Head of caudate nucleus (tissue), 42 donors: ENCODE results near the gene PAPSS1.

Experiments
- DNase-seq, 42 donors: peaks; one replicate each; pipeline versions ENCODE4 v3.0.0 to v3.0.0-alpha.2; 2020 to 2021; ENCODE audit warnings: mixed read lengths in 7 of 42
- intact Hi-C: fragments of 100-400 bp; cut with DNase I; formaldehyde crosslinking; loops from one replicate; pipeline ENCODE4 v1.15.0; 2022

PAPSS1 gene

DNA sequence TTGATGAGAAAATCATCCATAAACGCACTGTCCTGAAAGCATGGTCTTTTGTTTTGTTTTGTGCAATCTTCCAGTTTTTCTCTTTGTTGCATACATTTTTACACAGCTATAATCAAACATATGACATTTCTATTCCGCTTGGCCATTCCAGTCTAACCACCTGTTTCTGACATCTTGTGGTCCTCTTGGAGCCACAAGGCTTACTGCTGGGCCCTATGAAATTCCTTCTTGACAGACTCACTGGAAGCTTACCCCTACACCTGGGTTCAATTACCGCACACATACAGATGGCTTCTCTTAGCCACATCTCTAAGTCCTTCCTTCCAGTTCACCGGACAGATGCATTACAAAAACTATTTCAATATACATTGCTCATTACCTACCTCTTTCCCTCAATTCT is 72.4 kb downstream of the PAPSS1 start:
- intact Hi-C loops: no loop called here

DNA sequence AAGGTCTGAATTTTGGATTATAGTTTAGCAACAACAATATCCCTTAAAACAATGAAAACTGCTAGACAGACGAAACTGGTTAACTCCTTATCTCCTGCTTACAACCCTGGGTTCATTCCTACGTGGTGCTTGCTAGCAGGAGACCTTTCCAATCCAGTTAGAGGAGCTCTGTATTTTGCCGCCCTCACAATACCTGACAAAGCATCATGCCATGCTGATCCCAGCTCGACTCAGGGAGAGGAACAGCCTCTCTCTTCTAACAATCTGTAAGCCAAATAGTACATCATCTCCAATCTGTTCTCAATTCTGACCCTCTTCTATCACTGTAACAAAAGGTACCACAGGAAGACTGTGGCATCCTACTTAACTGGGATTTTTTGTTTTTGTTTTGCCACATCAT is 74.4 kb downstream of the PAPSS1 start:
- intact Hi-C loops: no loop called here
- peak in 23 of 42 donors; percentile 9 to 80 (median 42) for DNase-seq

More for the DNA sequence above, 72.4 kb downstream of the PAPSS1 start:
- no peak for DNase-seq

DNA sequence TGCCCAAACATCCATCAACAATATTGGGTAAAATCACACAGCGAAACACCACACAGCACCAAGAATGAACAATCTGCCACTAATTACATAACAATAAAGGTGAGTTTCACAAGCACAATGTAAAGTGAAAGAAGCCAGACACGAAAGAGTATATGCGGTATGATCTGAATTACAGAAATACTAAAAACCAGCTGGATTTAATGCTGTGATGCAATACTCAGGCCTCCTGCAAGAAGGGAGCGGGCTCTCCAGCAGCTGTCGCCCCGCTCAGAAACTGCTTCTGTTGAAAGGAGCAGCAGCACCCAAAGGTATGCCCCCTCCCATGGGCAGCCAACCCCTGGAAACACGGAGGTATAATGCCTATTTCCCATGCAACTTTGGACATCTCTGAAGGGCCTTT is 77.0 kb downstream of the PAPSS1 start:
- intact Hi-C loops: no loop called here
- DNase-seq: no peak

DNA sequence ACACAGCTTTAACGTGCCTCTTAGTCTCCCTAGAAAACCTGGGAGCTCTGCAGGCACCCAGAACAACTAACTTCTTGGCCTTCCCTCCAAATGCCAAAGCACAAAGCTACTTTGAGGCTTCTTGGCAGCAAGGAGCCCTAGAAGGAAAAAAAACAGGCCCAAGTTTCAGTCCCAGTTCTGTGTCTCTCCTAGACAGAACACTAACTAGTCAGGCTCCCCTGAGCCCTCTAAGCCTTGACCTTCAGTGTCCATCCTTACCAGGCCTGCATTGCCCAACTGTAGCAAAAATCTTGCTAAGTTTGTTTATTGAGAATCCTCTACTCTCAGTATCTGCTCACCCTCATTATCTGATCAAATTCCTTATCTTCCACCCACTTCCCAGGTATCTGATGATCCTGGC is 79.2 kb downstream of the PAPSS1 start:
- DNase-seq: no peak
- intact Hi-C loops: no loop called here

DNA sequence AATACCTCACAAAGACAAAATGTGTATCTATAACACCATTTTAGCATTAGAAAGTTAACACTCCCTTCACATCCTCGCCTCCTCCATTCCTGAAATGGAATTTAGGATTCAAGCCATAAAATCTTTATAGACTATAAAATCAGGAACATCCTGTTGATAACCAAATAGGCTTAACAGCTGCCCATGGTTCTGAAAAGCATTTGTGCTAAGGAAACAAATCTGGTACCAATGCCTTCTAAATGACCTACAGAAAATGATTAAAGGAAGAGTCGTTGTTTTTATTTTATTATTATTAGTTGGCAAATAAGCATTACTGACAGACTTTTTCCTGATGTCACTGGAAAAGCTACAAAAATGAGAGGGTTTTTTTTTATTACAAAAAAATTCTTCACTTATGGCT is 79.8 kb downstream of the PAPSS1 start:
- DNase-seq: no peak
- intact Hi-C loops: no loop called here

DNA sequence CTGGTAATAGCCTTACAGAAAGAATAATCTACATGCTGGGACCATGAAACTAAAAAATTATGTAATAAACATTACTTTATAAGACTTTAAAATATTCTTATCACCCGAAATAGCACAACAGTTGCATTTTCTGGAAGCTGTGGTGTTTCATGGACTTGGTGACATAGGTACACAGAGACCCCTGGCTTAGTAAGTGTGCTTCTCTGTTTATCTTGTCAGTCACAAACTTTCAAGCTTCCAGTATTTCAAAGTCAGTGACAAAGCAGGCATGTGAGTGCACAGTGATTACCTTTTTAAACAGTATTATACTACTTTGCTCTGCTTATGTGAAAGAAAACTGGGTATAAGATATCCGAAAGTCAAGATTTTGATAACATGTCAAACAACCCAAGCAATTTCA is 84.3 kb downstream of the PAPSS1 start:
- intact Hi-C loops: no loop called here
- DNase-seq: no peak

DNA sequence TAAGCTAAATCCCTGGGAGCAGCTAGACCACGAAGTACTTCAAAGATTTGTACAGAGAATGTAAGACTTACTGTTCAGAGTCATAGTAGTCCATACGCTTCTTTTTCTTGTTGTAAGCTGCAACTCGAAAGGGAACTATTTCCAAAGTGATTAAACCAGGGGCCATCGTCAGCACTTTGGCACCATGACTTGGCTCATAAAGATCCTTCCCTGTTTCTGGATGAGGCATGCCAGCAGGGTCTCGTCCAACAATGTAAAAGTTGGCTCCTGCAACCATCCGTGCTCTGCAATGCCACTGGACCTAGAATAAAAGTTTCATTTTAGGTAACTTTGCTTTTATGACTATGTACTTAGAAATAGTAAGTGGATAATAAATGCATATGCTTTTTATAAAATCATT is 88.5 kb downstream of the PAPSS1 start:
- intact Hi-C loops: no loop called here
- DNase-seq: no peak

DNA sequence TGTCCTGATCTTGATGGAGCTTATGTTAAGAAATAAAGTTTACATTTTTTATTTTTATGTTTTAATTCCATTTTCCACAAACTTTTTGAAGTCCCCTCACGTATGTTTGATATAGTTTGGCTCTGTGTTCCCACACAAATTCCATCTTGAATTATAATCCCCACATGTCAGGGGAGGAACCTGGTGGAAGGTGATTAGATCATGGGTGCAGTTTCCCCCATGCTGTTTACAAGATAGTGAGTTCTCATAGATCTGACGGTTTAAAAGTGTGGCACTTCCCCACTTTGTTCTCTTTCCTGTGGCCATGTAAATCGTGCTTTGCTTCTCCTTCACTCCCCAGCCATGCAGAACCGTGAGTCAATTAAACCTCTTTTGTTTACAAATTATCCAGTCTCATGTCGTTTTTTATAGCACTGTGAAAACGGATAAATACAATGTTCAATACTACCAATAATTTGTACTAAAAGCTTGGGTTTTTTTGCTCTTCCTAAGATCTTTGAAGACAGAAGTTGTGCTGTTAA is 89.8 kb downstream of the PAPSS1 start:
- DNase-seq: no peak
- intact Hi-C loops: no loop called here

DNA sequence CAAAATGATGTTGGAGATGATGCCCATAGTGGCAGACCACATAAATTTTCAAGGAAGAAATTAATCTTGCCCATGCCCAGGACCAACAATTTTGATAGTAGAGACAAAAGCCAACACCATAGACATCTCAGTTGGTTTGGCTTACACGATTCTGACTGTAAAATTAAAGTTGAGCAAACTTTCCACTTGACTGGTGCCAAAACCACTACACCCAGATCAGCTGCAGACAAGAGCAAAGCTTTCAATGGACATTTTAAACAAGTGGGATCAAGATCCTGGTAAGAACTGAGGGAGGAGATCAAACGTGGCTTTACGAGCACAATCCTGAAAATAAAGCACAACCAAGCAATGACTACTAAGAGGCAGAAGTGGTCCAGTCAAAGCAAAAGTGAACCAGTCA is 90.7 kb downstream of the PAPSS1 start:
- intact Hi-C loops: no loop called here
- no peak for DNase-seq

DNA sequence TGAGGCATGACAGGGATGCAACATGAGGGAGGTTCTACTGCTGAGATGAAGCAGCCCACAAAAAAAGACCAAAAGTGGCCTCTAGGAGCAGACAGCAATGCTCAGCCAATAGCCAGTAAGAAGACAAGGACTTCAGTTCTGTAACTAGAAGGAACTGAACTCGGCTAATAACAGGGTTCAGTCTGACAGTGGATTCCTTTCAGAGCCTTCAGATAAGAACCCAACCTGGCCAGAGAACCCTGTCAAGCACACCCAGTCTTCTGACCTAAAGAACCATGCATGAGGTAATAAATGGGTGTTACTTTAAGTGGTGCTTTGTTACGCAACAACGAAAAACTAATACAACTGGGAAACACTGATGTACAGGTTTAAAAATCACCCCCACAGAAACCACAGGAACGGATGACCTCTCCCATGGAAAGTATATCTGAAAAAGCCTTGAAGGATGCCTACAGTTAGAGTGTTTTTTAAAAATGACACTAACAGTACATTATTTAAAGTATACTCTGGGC is 94.6 kb downstream of the PAPSS1 start:
- intact Hi-C loops: no loop called here
- no peak for DNase-seq

DNA sequence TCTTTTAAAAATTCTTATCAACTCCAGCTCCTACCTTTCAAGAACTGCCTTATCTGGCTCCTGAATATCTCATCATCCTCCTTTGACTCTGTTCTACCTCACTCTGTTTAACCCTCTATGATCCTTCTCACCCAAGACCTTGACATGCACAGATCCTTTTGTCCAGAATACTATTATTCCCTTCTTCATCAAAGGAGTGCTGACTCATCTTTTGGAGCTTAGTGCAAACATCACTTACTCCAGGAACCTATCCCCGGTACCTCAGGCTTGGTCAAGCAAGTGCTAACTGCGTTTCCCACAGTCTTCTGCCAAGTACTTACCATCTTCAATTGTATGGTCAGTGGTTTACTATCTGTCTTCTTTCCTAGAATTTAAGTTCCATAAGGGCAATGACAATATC is 96.0 kb downstream of the PAPSS1 start:
- intact Hi-C loops: no loop called here
- no peak for DNase-seq

DNA sequence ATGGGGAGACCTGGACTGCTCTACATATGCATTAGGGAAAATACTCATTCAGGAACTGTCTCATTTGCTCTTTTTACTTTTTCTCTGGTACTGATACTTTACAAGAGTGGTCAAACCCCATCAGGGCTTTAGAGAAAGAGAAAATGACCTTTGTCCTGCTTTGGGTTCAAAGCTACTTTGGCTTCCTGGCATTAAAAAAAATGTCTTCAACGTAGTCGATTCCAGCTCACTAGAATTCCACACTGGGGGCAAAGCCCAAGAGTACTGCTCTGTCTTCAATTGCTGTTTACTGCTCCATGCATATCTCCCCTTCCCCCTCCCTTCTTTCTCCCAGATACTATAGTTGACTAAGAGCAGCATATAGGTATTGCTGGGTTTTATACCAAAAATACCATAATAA is 98.0 kb downstream of the PAPSS1 start:
- no peak for DNase-seq
- intact Hi-C loops: no loop called here

DNA sequence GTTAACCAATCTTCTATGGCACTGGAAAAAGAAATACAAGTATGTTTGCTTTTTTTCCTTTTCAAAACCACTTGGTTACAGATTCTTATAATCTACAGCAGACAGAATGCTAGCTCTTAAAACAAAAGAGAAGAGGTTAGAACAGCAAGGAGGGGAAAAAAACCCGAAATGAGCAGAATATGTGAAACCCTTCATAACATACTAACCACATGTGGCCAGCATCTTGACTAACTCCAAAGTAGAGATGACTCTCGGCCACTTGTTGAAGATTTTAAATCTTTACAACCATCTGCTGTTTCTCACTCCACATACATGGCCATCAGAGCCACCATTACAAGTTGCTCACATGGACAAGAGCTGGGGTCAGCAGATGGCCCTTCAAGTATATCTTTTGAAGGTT is 100.3 kb downstream of the PAPSS1 start:
- DNase-seq: no peak
- intact Hi-C loops: no loop called here

DNA sequence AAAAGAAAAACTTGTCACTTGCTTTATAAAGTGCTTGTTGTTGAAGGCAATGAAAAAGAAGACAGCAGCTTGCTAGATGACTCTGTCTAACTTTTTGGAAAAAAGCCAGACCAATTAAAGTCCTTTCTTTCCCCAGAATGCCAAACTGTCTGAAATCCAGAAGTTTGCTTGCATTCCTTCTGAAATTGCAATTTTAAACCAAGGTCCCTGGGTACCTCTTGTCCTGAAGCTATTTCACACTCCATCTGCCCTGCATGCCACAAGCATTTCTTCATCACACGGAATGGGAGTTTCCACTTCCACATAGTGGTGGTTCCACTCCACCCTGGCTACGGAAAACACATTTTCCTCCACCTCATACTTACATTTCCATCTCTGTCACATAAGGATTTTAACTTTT is 101.0 kb downstream of the PAPSS1 start:
- intact Hi-C loops: no loop called here
- DNase-seq: no peak

DNA sequence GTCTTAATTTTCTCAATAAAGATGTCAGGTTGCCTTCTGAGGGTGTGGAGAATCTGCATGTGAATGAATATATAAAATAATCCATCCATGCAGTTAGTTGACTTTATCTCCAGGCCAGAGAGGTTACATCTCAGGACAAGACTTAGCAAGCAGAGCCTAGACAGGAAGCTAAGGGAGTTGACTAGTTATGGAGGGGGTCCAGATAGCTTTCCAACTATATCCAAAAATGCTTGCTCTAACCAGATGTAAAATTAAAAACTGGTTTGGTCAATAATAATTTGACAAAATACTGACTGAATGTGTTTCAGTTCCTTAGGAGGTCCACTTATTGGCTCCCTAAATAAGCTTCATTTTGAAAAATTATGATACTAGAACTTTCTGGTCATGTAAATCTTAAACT is 101.4 kb downstream of the PAPSS1 start:
- no peak for DNase-seq
- intact Hi-C loops: no loop called here

DNA sequence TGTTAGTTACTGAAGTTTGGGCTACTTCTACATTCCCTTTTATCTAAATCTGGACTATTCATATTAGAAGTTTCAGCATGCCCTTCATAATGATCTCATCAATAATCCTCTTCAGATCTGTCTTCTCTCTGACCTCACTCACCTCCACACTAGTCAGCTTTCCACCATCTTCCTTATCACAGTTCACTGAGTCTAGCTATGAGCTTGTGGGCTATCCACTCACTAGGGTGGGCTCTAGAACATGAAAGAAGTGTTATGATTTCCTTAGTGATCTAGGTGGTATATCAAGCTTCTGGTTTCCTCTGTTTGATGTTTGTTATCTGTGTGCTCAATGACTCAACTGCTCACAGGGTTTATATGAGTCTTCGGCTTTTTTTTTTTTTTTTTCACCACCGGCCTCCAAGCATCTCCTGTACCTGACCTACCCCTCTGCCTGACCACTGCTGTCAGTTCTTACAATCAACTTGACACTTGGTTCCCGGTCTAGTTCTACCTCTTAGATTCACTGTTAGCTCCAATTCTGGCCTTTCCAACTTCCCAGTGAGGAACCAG is 103.1 kb downstream of the PAPSS1 start:
- intact Hi-C loops: no loop called here

DNA sequence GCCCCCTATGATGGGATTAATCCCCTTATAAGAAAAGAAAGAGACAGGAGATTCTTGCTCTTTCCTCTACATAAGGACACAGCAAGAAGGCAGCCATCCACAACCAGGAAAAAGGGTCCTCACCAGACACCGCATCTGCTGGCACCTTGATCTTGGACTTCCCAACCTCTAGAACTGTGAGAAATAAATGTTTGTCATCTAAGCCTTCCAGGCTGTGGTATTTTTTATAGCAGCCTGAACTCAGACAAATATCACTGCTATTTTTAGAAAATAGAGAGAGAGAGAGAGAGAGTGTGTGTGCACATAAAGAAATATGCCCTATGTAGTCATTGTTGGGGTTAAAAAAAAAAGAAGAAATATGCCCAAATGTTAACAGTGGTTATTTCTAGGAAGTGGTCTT is 104.2 kb downstream of the PAPSS1 start:
- intact Hi-C loops: no loop called here
- no peak for DNase-seq

More for the DNA sequence above, 103.1 kb downstream of the PAPSS1 start:
- no peak for DNase-seq

DNA sequence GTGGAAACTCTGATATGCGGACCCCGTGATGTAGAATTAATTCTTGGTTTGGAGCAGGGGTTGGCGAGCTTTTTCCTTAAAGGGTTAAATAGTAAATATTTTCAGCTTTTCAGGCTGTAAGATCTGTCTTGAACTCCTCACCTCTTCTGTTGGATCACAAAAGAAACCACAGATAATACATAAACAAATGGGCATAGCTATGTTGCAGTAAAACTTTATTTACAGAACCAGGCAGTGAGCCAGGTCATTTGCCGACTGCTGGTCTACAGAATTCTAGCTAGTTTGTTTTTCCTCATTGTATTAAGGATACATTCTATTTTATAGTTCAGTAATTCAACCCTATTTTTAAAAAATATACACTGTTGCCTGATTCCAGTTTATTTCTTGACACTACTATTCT is 116.6 kb downstream of the PAPSS1 start:
- intact Hi-C loops: no loop called here
- DNase-seq: no peak

DNA sequence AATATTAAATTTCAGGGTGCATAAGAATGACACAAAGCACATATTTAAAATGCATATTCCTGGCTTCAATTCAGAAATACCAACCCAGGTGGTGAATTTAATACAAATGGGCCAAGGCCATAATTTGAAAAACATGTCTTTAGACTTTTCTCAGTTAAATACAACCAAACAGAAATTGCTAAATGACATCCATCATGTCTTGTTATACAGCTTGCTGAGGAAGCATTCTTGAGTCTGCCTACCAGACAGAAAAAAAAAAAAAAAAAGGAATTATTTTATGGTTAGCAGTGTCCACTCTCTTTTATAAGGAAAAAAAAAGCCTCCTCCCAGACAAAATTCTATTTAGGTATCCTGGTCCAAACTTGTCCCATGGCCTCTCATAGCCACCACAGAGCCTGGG is 119.1 kb downstream of the PAPSS1 start:
- no peak for DNase-seq
- intact Hi-C loops: no loop called here

DNA sequence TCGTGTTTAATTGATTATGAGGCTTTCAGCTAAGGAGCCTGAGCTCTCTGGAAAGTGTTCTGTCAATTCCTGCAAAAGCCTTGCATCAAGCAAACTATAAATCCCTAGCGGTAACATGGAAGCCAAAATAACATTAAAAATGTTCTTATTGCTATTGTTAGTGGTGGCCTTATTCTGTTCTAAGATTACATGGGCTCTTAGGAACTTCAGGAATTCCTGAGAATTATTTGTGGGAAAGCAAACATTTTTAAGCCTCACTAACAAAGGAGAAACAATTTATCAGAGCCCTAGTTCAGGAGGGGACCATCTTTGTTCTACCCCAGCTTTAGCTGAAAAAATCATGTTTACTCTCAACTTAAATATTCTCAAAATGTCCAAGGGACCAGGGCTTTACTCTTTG is 119.6 kb downstream of the PAPSS1 start:
- intact Hi-C loops: no loop called here
- DNase-seq: no peak

DNA sequence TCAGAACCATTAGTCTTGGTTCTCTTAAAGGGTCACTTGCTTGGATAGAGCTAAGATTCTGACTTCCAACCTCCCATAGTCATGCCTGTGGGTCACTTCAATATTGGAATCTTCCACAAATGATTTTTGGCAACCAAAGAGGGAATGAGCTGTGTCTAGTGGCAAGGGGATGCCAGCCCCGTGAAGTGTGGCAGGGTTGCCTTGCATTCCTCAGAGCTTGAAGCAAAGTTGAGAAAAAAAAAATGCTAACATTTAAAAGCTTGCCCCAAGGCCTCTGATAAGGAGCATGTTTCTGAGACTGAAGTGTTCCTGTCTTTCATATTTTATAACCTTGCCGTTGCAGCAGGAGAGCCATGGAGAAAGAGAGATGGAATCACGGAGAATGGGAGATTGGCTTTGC is 120.2 kb downstream of the PAPSS1 start:
- DNase-seq: no peak

DNA sequence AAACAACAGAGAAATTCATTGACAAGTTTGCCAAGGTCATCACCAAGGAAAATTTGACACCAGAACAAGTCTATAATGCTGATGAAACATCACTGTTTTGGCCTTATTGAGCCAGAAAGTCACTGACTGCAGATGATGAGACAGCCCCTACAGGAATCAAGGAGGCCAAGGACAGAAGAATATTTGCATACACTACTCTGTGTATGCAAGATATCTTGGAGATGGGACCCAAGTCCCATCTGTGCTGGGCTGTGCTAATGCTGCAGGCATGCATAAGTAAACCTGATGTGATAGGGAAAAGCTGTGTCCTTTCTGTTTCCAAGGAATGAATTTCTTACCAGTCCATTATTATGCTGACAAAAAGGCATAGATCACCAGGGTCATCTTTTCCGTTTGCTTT is 126.8 kb downstream of the PAPSS1 start:
- intact Hi-C loops: no loop called here
- no peak for DNase-seq

More for the DNA sequence above, 120.2 kb downstream of the PAPSS1 start:
- intact Hi-C loops: no loop called here
